IMR-90 (cell line): ENCODE data around the gene RBFOX1. TPM values are rescaled to one million over a fixed set of nuclear protein-coding genes. Genes with fewer than 3 reads are reported as not detected.

Experiments
- ATAC-seq: fragments of 200-7000 bp; cut with Tn5 transposase; 2 replicates; pipeline ENCODE4 v1.9.1; 2020; ENCODE audit warnings: low read depth, mild to moderate bottlenecking, moderate library complexity
- BruUV-seq: library from RNA; stranded (reverse); fragments of 400-500 nt; replicated peaks from 2 replicates; lab custom pipeline; 2021; lab: Mats Ljungman, UMichigan
- CTCF ChIA-PET: fragments of 300-600 bp; formaldehyde crosslinking; extraction: SDS; loops from one replicate; lab custom pipeline; 2021; ENCODE audit warnings: antibody characterized with exemption; lab: Yijun Ruan, JAX
- POLR2A ChIA-PET: fragments of 300-600 bp; sonication (Branson Sonifier 250); formaldehyde crosslinking; loops from one replicate; lab custom pipeline; 2022; ENCODE audit warnings: antibody characterized with exemption; ENCODE audit not compliant: unreplicated experiment; lab: Charles Lee
- DNase-seq: peaks from one replicate; pipeline ENCODE4 v3.0.0; 2013
- H2AFZ ChIP-seq: replicated peaks from 2 replicates; pipeline ENCODE3; 2013; ENCODE audit warnings: low read length, mild to moderate bottlenecking; ENCODE audit not compliant: poor library complexity
- H2AK5ac ChIP-seq: 2 replicates; pipeline ENCODE4 v1.6.1; 2013; ENCODE audit warnings: low read depth, low read length, inconsistent platforms
- H2AK9ac ChIP-seq: replicated peaks from 2 replicates; pipeline ENCODE3; 2013; ENCODE audit warnings: mild to moderate bottlenecking, low read depth, low read length, moderate library complexity; ENCODE audit not compliant: poor library complexity
- H2BK120ac ChIP-seq: 2 replicates; pipeline ENCODE4 v1.6.1; 2013; ENCODE audit warnings: low read depth, low read length, inconsistent platforms
- H2BK15ac ChIP-seq: 3 replicates; pipeline ENCODE4 v1.6.1; 2013; ENCODE audit warnings: low read depth, low read length, inconsistent platforms
- H2BK20ac ChIP-seq: 2 replicates; pipeline ENCODE4 v1.6.1; 2013; ENCODE audit warnings: low read depth, mild to moderate bottlenecking, inconsistent platforms, low read length, moderate library complexity
- H2BK5ac ChIP-seq: 2 replicates; pipeline ENCODE4 v1.6.1; 2013; ENCODE audit warnings: mild to moderate bottlenecking, low read depth, low read length, inconsistent platforms; ENCODE audit not compliant: poor library complexity, severe bottlenecking
- H3K14ac ChIP-seq: replicated peaks from 2 replicates; pipeline ENCODE4 v1.6.1; 2013; ENCODE audit warnings: low read depth, low read length, inconsistent platforms
- H3K18ac ChIP-seq: 2 replicates; pipeline ENCODE4 v1.6.1; 2013; ENCODE audit warnings: low read depth, low read length, control low read depth
- H3K23ac ChIP-seq: 2 replicates; pipeline ENCODE4 v1.6.1; 2013; ENCODE audit warnings: low read depth, low read length, inconsistent platforms
- H3K27ac ChIP-seq: 2 replicates; pipeline ENCODE4 v1.5.1; 2013; ENCODE audit warnings: mild to moderate bottlenecking, control low read depth, low read length; ENCODE audit not compliant: insufficient read depth
- H3K27me3 ChIP-seq: 2 replicates; pipeline ENCODE4 v1.6.1; 2013; ENCODE audit warnings: low read length; ENCODE audit not compliant: control insufficient read depth, insufficient read depth
- H3K36me3 ChIP-seq: 2 replicates; pipeline ENCODE4 v1.6.1; 2013; ENCODE audit warnings: low read length, mixed read lengths; ENCODE audit not compliant: control insufficient read depth, insufficient read depth
- H3K4ac ChIP-seq: 2 replicates; pipeline ENCODE4 v1.6.1; 2013; ENCODE audit warnings: low read depth, low read length, inconsistent platforms
- H3K4me1 ChIP-seq: 2 replicates; pipeline ENCODE4 v1.6.1; 2013; ENCODE audit warnings: low read length, mixed read lengths; ENCODE audit not compliant: control insufficient read depth, insufficient read depth
- H3K4me2 ChIP-seq: 2 replicates; pipeline ENCODE4 v1.6.1; 2013; ENCODE audit warnings: low read depth, mild to moderate bottlenecking, control low read depth, low read length, moderate library complexity
- H3K4me3 ChIP-seq: 2 replicates; pipeline ENCODE4 v1.5.1; 2013; ENCODE audit warnings: low read depth, mild to moderate bottlenecking, control low read depth, low read length, moderate library complexity; ENCODE audit not compliant: insufficient read depth
- H3K56ac ChIP-seq: 2 replicates; pipeline ENCODE4 v1.6.1; 2013; ENCODE audit warnings: low read length, inconsistent platforms; ENCODE audit not compliant: insufficient read depth; ENCODE audit errors: extremely low read depth
- H3K79me1 ChIP-seq, 2 experiments: 2 replicates each; pipeline ENCODE4 v1.6.1; 2013; ENCODE audit warnings: low read length in 2 of 2, inconsistent platforms in 1 of 2, low read depth in 1 of 2
- H3K9ac ChIP-seq: 2 replicates; pipeline ENCODE4 v1.6.1; 2013; ENCODE audit warnings: low read depth, low read length, control low read depth
- H3K9me1 ChIP-seq: 2 replicates; pipeline ENCODE4 v1.6.1; 2013; ENCODE audit warnings: low read length, inconsistent platforms; ENCODE audit not compliant: insufficient read depth
- H3K9me3 ChIP-seq: 2 replicates; pipeline ENCODE4 v1.6.1; 2013; ENCODE audit warnings: low read length; ENCODE audit not compliant: control insufficient read depth, insufficient read depth
- H4K20me1 ChIP-seq: 2 replicates; pipeline ENCODE4 v1.6.1; 2013; ENCODE audit warnings: low read length, inconsistent platforms; ENCODE audit not compliant: insufficient read depth
- H4K5ac ChIP-seq: 2 replicates; pipeline ENCODE4 v1.6.1; 2013; ENCODE audit warnings: mild to moderate bottlenecking, low read depth, low read length, control low read depth
- H4K8ac ChIP-seq, 2 experiments: 2 replicates each; pipeline ENCODE4 v1.6.1; 2013; ENCODE audit warnings: low read depth in 2 of 2, low read length in 2 of 2, control low read depth in 1 of 2, inconsistent platforms in 1 of 2
- H4K91ac ChIP-seq: 2 replicates; pipeline ENCODE4 v1.6.1; 2013; ENCODE audit warnings: low read depth, low read length, inconsistent platforms; ENCODE audit not compliant: insufficient read depth
- BHLHE40 ChIP-seq: fragments of 150-350 bp; IDR thresholded peaks from 2 replicates; pipeline ENCODE4 v1.6.1; 2016; ENCODE audit warnings: mild to moderate bottlenecking, low read depth, low read length
- CHD1 ChIP-seq: IDR thresholded peaks from 2 replicates; pipeline ENCODE4 v1.6.1; 2012; ENCODE audit warnings: low read depth, low read length, improper control_type of control experiment
- MAFK ChIP-seq: IDR thresholded peaks from 2 replicates; pipeline ENCODE4 v1.6.1; 2012; ENCODE audit warnings: low read depth, low read length, improper control_type of control experiment
- MXI1 ChIP-seq: IDR thresholded peaks from 2 replicates; pipeline ENCODE4 v1.6.1; 2012; ENCODE audit warnings: low read depth, mild to moderate bottlenecking, low read length, moderate library complexity, borderline replicate concordance
- NFE2L2 ChIP-seq: fragments of 150-350 bp; IDR thresholded peaks from 2 replicates; pipeline ENCODE4 v1.6.1; 2016; ENCODE audit warnings: low read depth, mild to moderate bottlenecking, low read length
- SMC3 ChIP-seq: fragments of 150-350 bp; IDR thresholded peaks from 2 replicates; pipeline ENCODE4 v1.6.1; 2016; ENCODE audit warnings: low read depth, mild to moderate bottlenecking, antibody characterized with exemption, low read length, moderate library complexity
- WGBS, 2 experiments: methylation state at CpG; one replicate each; pipeline versions ENCODE4 v1.1.5 to v1.1.7; 2013; ENCODE audit warnings: missing lambda C conversion rate in 2 of 2; ENCODE audit not compliant: insufficient read length in 1 of 2; ENCODE audit errors: extremely low coverage in 2 of 2; 5-methylcytosine and 5-hydroxymethylcytosine counted together
- dilution Hi-C: fragments of 300-500 bp; cut with HindIII; formaldehyde crosslinking; loops from one replicate; pipeline ENCODE4 v1.14.3; 2018; ENCODE audit warnings: low sequenced_read_pairs; ENCODE audit not compliant: unreplicated experiment
- in situ Hi-C: fragments of 300-500 bp; cut with MboI; formaldehyde crosslinking; loops from 3 replicates; pipeline ENCODE4 v1.14.3; 2019; ENCODE audit warnings: low sequenced_read_pairs, inconsistent platforms, mixed read lengths
- intact Hi-C: fragments of 100-400 bp; cut with micrococcal nuclease; formaldehyde crosslinking; loops from 2 replicates; pipeline ENCODE4 v1.10.0; 2022
- polyA plus RNA-seq, 3 experiments: library from polyadenylated mRNA; depleted of rRNA; stranded (reverse); fragments of >200 nt; gene quantifications; 2 replicates each; pipeline ENCODE4 v1.2.3, GENCODE V29; 2012; ENCODE audit warnings: low replicate concordance in 1 of 3
- total RNA-seq: library from RNA; depleted of rRNA; stranded (reverse); fragments of >200 nt; gene quantifications from 2 replicates; pipeline ENCODE4 v1.2.3, GENCODE V29; 2012
- TF ChIP-seq, protein P1 (sequence below): fragments of 150-350 bp; IDR thresholded peaks from 2 replicates; pipeline ENCODE4 v1.6.1; 2017; ENCODE audit warnings: mild to moderate bottlenecking, antibody characterized with exemption, low read length, low read depth

The RBFOX1 gene
- total and polyA plus RNA-seq, 2 of the 4 experiments (the other 2 are of a cell fraction): not detected

GRCh38 chr16:7336742-7337141, 4.1 kb downstream of the RBFOX1 start:
- in situ Hi-C loops (no loop called here), dilution Hi-C loops (no loop called here), intact Hi-C loops (no loop called here)
- Histone ChIP-seq H3K9me3 (peaks cover 3% of the 10 kb centered on the region; the same call in 1 of the 2 replicates), H3K4ac (no peak overlapping the region), H4K20me1 (no peaks in the 10 kb centered on the region), H3K79me1 (no peaks in the 10 kb centered on the region), H3K9me1 (no peaks in the 10 kb centered on the region), H3K4me2 (no peak overlapping the region), H2BK20ac (no peak overlapping the region), H3K36me3 (no peaks in the 10 kb centered on the region), H3K23ac (no peak overlapping the region), H2BK5ac (no peak overlapping the region), H3K14ac (no peak overlapping the region), H4K5ac (no peak overlapping the region), H2AK9ac (no peak overlapping the region), H3K9ac (no peak overlapping the region), H3K4me1 (no peaks in the 10 kb centered on the region), H3K56ac (no peak overlapping the region), H3K27me3 (no peaks in the 10 kb centered on the region), H2BK15ac (no peak overlapping the region), H3K4me3 (no peak overlapping the region), H2BK120ac (no peak overlapping the region), H3K27ac (no peak overlapping the region), H2AFZ (no peak overlapping the region), H4K91ac (no peak overlapping the region), H2AK5ac (no peak overlapping the region), H3K18ac (no peak overlapping the region), H4K8ac (no peak overlapping the region)
- ChIA-PET CTCF (no interaction called here), POLR2A (no interaction called here)
- no CpG with 5 or more reads among the region's 1 CpG for WGBS, 2 experiments
- DNase-seq (no peak), ATAC-seq (no peak)
- TF ChIP-seq CHD1: no peak
- TF ChIP-seq MAFK: no peak
- TF ChIP-seq MXI1: no peak
- no peak for TF ChIP-seq BHLHE40
- no peak for TF ChIP-seq SMC3
- TF ChIP-seq NFE2L2: no peak
- TF ChIP-seq, protein P1, sequence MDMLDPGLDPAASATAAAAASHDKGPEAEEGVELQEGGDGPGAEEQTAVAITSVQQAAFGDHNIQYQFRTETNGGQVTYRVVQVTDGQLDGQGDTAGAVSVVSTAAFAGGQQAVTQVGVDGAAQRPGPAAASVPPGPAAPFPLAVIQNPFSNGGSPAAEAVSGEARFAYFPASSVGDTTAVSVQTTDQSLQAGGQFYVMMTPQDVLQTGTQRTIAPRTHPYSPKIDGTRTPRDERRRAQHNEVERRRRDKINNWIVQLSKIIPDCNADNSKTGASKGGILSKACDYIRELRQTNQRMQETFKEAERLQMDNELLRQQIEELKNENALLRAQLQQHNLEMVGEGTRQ: no peak
- no TSS peak for BruUV-seq
